NCI-H82 treated with DMSO at 0.1 percent for 48 hours (cell line): Measurements from ENCODE around the gene CYP4A22.
"Not testable (repeated sequence)": the region's sequence is repeated elsewhere in the genome, so short reads cannot be mapped to it uniquely, and the experiment has no call there.

Experiments
- DNase-seq: peaks from one replicate; lab custom pipeline; 2025; ENCODE audit not compliant: unreplicated experiment; lab: John Stamatoyannopoulos, UW

CYP4A22 gene

DNA sequence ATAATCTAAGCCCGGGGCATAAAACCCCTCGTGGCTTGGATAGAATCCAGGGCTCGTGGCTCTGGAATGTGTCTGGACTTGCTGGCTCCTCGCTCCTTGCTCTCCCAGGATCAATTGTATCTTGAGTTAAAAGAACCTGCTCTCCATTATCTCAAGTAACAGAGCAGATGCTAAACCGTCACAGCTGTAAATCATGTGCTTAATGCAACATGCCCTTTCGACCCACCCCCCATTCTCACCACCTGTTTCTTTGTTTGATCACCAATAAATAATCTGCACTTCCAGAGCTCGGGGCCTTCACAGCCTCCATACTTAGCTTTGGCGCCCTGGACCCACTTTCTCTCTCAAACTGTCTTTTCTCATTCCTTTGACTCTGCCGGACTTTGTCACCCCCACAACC lies 11.9 kb downstream of the CYP4A22 start:
- peak; percentile 76 for DNase-seq

DNA sequence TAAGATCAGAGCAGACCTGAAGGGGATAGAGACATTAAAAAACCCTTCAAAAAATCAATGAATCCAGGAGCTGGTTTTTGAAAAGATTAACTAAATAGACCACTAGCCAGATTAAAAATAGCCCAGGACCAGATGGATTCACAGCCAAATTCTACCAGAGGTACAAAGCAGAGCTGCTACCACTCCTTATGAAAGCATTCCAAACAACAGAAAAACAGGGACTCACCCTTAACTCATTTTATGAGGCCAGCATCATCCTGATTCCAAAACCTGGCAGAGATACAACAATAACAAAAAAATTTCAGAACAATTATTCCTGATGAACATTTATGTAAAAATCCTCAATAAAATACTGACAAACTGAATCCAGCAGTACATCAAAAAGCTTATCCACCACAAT lies 19.2 kb downstream of the CYP4A22 start:
- not testable (repeated sequence) for DNase-seq

DNA sequence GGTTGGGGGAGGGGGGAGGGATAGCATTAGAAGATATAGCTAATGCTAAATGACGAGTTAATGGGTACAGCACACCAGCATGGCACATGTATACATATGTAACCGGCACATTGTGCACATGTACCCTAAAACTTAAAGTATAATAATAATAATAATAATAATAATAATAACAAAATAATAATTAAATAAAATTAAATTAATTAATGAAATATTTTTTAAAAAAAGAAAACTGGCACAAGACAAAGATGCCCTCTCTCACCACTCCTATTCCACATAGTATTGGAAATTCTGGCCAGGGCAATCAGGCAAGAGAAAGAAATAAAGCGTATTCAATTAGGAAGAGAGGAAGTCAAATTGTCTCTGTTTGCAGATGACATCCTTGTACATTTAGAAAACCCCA lies 20.7 kb downstream of the CYP4A22 start:
- DNase-seq = not testable (repeated sequence)

DNA sequence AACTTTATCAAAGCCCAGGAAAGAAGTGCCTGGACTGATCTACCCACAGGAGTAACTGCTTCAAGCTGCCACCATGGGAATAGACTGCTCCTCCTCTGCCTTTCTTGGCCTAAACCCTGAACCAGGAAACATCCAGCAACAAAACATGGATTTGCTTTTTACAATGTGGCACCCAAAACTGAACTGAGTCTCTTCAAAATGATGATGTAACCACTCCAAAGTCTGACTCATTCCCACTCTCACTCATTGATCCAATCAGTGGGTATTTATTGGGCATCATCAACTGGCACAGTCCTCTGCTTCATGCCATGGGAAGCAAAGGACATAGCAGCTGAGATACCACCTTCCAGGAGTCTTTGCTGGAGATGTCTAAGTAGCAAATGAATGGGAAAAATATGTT lies 23.5 kb downstream of the CYP4A22 start:
- DNase-seq = no peak

DNA sequence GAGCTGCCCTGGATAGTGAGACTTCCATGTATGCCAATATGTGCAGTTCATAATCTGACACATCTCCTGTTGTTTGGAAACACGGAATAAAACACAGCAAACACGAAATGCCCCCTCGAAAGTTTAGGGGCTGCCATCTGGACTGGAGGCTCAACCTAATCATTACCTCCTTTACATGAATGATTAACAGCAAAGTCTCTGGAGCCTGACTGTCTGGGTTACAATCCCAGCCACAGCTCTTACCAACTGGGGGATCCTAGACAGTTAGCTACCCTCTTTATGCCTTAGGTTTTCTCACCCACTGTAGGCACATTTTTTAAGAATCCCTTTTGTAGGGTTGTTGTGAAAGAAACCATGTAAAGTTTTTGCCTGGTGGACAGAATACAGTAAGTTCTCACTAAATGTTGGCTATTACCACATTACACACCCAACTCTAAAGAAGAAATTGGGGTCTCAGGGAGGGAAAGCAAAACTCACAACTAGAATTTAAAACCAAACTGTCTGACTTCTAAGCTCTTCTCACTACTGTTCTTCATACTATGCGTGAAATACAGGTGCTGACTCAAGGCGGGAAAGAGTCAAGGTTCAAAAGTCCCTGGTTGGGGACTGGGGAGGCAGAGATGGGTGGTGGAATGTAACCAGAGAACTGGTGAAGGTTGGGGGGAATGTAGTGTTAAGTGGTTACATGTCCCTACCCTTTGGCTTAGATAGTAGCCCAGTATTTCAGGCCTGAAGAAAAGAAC lies 24.2 kb downstream of the CYP4A22 start:
- no peak for DNase-seq

DNA sequence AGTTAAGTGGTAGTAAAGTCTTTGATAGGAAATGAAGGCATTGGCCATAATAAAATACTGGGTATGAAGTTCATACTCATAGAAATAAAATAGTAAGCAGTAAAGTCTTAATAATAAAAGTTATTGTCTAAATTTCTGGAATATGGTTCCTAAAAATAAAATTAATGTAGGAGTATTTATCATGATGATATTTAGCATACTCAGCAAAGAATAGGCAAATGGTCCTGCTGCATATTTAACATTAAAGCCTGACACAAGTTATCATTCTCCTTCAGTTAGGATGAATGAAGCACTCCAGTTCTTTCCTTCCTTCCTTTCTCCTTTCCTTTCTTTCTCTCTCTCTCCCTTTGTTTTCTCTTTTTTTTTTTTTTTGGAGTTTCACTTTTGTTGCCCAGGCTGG lies 27.3 kb downstream of the CYP4A22 start:
- no peak for DNase-seq

DNA sequence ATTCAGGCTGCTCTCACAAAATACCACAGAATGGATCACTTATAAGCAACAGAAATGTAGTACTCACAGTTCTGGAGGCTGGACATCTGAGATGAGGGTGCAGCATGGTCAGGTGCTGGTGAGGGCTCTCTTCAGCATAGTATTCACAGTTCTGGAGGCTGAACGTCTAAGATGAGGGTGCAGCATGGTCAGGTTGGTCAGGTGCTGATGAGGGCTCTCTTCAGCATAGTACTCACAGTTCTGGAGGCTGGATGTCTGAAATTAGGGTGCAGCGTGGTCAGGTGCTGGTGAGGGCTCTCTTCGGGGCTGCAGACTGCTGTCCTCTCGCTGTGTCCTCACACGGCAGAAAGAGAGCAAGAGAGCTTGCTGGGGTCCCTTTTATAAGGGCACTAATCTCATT lies 35.5 kb downstream of the CYP4A22 start:
- no peak for DNase-seq

DNA sequence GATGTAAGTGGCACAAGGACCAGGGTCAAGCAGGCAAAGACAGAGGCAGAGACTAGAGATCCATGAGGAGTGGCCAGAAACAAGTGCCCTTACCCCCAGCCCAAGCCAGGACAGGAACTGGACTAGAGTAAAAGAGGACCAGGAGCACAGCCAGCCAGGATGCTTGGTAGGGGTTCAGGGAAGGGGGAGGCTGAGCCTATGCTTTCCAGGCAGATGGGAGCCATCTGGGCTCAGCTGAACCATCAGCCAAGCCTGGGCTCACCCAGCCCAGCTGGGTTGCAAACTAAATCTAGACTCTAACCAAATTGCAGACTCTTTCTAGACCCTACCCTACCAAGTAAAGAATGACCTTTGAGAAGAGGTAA lies 37.4 kb downstream of the CYP4A22 start:
- no peak for DNase-seq

DNA sequence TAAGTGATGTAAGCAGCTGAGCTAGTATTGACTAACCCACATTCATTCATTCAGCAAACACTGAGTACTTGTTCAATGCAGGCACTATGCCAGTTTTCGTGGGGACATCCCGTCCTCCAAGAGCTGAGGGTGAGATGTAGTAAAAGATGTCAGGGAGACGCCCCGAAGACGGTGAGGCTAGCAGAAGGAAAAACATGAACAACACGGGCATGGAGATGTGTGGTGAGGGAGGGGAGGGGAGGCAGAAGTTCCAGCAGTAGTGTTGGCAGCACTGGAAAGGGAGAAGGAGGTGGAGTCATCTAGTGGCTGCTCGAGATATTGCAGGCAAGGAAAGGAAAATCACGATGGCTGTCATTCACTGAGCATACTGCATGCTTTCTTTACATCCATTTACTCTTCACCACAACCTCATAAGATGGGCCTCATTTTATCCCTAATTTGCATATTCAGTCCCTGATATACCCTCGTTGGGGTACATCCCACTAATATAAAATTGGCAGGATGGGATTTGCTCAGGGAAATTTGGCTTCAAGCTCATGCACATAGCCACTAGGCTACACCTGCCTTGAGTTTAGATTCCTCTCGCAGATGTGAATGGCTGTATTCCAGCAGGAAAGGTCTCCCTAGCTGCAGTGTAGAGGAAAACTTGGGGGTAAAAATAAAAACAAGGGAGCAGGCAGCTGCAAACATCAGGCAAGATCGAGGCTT lies 38.1 kb downstream of the CYP4A22 start:
- peak; percentile 42 for DNase-seq

DNA sequence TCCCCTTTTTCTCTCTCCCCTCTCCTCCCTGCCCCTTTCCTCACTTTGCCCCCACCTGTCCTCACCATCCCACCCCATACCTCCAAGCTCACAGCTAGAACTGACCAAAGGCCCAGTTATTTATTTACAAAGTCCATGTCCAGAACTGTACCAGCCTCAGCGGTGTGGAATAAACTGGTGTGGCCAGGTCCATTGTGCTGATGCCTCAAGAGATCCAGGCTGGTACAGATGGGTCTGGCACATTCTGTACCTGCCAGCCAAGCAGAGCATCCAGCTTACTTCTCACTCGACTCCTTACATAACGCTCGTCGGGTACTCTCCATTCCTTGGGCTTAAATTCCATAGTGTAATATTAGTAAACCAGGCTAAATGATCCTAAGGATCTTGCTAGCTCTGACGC lies 40.8 kb downstream of the CYP4A22 start:
- no peak for DNase-seq

DNA sequence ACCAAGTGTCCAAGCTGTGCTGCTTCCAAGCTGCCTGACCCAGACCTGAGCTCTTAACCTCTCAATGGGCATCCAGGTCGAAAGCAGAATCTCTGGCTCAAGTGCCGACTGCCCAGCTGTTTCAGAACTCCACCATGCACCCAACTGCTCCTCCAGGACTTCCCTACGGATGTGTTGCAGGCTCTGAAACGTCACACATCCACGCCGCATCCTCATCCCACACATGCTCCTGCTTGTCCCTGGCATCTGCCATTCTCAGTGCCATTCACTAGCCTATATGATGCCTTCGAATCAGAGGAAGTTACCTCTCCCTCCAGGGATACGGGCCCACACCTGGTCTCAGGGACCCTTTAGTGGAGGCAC lies 41.4 kb downstream of the CYP4A22 start:
- no peak for DNase-seq

DNA sequence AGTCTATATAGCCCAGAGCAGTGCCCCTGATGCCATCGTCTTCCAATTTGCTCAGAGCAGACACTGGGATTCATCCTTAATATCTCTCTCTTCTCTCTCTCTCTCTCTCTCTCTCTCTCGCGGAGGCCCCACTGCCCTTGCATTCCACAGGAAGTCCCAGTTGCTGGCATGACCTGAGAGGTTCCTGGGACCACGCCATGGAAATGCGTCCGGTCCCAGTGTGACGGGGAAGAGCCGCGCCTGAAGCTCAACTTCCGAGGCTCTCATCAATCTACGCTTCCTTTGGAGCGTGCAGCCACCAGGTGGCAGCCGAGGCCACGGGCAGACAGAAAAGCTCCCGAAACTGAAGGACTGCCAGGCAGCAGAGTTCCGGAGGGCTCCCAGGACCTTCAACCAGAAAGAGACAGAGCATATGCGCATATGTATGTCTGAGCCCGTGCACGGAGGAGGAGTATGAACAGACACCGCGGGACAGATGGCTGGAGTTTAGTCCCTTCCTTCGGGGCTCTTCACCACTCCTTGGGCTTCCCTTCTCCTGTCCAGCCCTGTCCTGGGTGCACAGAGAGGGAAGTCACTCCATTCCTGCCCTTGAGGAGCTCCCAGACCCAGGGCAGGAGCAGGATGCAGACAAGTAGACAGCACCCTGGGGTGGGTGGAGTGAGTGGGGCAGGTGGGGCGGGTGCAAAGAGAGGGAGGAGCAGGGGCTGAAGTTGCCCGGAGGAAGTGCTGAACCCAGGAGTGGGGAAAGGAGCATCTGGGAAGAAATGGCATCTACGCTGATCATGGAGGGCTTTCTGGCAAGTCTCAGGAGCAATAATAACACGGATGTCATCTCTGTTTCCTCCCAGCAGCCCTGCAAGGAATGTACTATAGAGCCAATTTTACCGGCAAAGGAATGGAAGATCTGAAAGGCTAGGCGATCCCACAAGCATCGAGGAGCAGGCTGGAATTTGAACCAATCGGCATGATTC lies 42.1 kb downstream of the CYP4A22 start:
- peak; percentile 68 for DNase-seq

DNA sequence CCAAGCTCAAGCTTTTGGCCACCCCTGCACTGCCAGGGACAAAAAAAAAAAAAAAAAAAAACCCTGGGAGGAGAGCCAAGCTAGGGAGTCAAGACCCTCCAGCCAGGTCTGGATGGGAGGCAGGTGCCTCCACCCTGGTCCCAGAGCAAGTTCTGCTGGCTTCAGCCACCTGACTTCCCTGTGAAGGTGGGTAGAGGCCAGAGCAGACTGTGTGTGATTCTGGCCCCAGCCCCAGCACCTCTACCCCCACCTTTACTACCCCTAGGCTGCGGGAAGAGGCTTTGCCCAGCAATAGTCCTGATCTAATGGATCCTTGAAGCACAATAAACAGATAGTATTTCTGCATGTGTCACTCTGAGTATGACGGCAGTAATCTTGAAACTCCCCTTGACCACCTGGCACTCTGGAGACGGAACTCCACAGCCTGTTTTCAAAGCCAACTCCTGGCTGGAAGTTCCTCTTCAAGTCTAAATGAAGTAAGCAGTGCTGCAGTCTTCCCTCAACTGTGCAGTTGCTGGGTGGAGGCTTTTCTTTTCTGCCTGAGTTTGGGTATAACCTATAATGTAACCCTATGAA lies 42.8 kb downstream of the CYP4A22 start:
- DNase-seq = no peak

DNA sequence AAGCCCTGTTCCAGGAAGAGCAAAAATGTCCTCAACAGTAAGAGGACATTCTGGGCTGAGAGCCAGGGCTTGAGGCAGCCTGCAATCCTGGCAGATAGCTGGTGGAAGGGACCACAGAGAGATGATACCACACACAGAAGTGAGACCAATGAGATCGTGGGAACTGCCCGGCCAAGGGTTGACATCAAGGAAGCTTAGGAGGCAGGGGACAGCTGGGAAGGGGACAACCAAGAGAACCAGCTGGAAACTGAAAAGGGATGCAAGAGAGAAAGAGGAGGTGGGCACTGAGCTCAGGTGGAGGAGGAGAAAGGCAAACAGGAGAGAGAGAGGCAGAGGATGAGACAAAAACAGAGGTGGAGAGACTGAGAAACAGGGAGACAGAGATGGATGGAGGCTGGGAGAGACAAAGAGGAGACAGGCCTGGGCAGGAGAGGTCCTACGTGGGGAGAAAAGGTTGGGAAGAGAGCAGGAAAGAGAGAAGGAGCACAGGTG lies 43.4 kb downstream of the CYP4A22 start:
- DNase-seq = no peak

DNA sequence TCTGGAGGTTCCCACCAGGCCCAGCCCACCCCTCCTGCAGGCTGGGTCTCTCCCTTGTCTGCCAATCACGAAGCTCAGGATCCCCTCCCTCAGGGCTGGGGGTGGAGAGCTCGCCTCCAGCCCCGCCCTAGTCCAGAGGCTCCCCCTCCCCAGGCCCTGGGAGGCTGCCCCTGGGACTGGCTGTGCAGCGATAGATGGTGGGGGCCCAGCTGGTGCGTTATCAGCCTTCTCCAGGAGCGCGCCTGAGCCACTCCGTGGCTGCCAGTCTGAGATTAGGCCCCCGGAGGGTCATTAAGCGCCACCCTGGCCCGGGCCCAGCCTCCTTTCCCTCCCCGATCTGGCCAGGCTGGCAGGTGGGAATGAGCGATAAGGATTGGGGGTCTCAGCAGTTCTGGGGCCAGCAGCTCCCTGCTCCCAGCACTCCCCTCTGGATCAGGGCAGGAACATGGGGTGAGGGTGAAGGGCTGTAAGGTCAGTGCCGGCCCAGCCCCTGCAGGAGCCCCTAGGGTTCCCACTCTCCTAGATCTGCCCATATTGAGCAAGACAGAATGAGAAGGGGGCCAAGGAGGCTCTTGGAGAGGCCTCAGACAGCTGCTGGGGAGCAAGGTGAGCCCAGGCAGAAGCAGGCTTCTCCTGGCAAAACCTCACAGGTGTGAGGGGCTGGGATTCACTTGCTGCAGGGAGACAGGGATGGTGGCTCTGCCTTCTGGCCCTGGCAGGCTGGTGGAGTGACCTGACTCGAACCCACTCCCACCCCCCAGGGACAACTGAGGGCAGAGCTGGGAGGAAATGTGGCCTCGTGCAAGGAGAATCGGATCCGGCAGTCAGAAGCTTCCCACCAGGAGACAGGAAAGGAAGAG lies 44.1 kb downstream of the CYP4A22 start:
- no peak for DNase-seq

DNA sequence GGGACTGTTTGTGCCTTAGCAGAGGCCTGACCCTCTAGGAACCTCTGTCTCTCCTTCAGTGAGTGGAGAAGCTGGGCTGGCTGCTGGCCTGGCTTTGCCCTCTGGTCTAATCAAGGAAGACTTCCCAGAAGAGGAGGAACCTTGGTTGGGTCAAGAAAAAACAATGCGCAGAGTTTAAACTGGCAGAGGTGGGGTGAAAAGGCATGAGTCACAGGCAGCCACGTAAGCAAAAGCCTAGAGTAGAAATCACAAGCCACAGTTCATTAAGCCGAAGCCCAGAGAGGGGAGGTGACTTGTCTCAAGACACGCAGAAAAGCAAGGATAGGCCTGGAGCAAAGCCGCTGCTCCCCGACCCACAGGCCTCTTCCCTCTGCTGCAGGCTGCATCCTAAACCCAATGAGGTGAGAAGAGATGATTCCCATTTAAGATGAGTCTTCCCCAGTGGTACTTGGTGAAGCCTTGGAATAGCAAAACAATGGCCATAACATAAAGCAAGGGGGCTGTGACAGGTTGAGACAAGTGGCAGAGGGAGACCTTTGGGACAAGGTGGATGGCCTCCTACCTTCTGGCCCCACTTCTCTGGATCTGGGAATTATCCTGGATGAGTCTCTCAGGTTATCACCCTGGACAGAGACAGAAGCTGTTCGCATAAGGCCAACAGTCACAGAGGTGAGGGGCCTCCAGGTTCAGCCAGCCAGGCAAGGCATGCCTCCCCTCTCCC lies 44.9 kb downstream of the CYP4A22 start:
- no peak for DNase-seq

DNA sequence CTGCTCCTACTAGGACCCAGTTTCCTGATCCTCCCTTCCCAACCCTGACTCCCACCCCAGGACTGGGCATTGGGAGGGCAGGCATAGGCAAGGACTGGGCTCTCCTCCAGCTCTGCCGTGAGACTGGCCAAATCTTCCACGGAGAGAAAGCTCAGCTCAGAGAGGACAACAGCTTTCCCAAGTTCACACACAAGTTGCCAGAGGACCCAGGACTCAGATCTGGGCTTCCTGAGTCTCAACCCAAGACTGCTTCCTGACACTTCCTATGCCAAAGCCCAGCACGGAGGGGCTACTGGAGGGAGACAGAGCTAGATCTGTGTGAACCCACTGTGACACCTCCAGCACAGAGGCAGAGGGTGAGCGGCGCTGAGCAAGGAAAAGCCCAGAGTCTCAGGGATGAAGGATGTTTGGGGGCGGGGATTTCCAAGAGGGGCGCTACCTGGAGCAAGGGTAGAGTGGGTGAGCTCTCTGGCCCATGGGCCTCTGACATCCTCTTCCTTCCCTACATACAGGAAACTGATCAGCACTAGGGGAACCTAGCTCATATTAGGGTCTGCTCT lies 45.5 kb downstream of the CYP4A22 start:
- DNase-seq = no peak

DNA sequence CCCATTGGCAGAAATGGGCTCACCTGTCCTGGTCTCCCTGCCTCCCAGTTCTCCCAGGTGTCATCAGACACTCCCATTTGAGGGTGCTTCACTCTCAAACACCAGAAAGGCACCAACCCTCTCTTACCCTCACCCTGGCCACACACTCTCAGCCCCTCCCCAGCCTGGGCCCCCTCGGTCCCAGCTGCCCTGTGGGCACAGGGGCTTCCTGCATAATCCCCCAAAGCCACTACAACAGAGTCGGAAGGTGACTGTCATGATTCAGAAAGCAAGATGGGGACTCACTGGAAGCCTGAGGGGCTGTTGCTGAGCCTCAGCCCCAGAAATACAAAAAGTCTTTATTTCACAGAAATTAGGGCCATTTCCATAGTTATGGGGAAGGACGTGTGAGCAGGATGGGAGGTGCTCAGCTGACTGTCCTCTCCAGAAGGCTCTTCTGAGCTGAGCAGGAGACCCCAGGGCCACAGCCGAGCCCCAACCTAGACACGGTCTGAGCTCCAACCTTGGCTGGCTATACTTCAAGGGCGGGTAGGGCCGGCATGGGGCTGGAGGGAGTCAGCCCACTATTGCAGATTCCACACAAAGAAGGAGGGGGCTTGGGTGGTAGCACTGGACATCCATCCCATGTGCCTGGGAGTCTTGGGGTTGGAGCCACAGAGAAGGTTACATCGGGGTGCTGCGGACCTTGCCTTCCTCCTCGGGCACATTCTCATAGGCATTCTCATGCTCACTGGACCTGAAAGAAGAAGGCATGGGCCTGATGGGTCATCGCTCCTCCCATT lies 46.3 kb downstream of the CYP4A22 start:
- no peak for DNase-seq
